Activated T-cell treated with anti-CD3 and anti-CD28 coated beads, Interleukin-2, amount 50 U/mL, for 72 hours (primary cell): ENCODE data around the gene PHKG2. TPM values are rescaled to one million over a fixed set of nuclear protein-coding genes. Genes with fewer than 3 reads are reported as not detected.
"Not testable (repeated sequence)": the region's sequence is repeated elsewhere in the genome, so short reads cannot be mapped to it uniquely, and the experiment has no call there.

Experiments used
- ATAC-seq, 2 donors: fragments of 150-1000 bp; cut with Tn5 transposase; replicated peaks in 1 of 2; 2 replicates each; pipeline ENCODE4 v1.10.0; 2021; ENCODE audit warnings: moderate library complexity in 2 of 2, mild to moderate bottlenecking in 1 of 2
- DNase-seq, 2 donors: peaks; one replicate each; pipeline ENCODE4 v3.0.0; 2021 to 2022; ENCODE audit warnings: mixed read lengths in 1 of 2
- H3K27ac Mint-ChIP-seq: one replicate; pipeline ENCODE4 v1.8.0; 2022; ENCODE audit warnings: mild to moderate bottlenecking, moderate library complexity, mixed read lengths
- H3K27me3 Mint-ChIP-seq: one replicate; pipeline ENCODE4 v1.8.0; 2022; ENCODE audit warnings: low read depth, mixed read lengths
- H3K36me3 Mint-ChIP-seq, 2 donors: one replicate each; pipeline ENCODE4 v1.8.0; 2022; ENCODE audit warnings: mixed read lengths in 2 of 2, mild to moderate bottlenecking in 1 of 2; ENCODE audit not compliant: insufficient read depth in 2 of 2
- H3K4me1 Mint-ChIP-seq: one replicate; pipeline ENCODE4 v1.8.0; 2022; ENCODE audit warnings: low read depth, mixed read lengths
- H3K4me3 Mint-ChIP-seq, 2 donors: one replicate each; pipeline ENCODE4 v1.8.0; 2022; ENCODE audit warnings: mild to moderate bottlenecking in 2 of 2, mixed read lengths in 2 of 2, moderate library complexity in 2 of 2
- H3K9me3 Mint-ChIP-seq, 2 donors: one replicate each; pipeline ENCODE4 v1.8.0; 2022; ENCODE audit warnings: mixed read lengths in 2 of 2
- total RNA-seq, 2 donors: library from RNA; stranded (reverse); gene quantifications; one replicate each; pipeline ENCODE4 v1.2.3, GENCODE V29; 2022

Gene PHKG2
- 10 to 100 TPM; 38.0 to 38.5 TPM for total RNA-seq

DNA sequence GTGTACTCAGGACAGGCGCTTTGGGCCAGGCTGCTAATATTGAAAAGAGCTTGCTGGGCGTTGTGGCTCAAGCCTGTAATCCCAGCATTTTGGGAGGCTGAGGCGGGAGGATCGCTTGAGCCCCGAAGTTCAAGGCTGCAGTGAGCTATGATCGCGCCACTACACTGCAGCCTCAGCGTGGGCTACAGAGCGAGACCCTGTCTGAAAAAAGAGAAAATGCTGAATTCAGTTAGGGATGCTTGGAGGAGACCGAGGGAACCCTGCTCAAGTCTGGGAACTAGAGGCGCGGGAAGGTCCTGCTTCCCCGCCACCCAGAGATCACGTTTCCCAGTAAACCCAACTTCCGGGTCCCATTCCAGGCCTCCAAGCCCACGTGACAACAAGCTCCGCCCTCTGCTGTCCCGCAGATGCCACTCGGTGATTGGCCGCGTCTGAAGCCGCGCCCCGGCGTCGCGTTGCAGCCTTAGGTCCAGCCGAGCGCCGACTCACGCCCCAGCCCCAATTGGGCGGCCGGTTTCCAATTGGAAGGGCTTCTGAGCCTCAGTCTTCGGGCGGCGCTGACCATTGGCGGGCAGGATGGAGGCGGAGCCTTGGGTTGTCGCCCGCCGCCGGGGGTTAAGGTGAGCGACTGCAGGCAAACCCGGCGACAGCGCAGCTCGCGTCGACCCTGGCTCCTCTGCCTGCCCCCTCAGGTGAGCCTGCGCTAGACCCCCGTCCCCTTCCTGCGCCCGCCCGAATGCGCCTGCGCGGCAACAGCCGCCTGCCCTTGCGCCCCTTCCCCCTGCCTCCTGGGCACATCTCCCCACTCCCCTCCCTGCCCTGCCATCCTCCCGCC is at the start of gene PHKG2:
PHKG2 (plus strand) TSS at position 627 of the 835 bp plus-strand sequence. CDS start 396 bp downstream, outside the sequence.
- H3K36me3 Mint-ChIP-seq: peaks cover 9 to 13% of the 10 kb centered on the region in 2 donors
- H3K4me1 Mint-ChIP-seq: peaks cover 16% of the 10 kb centered on the region
- no peaks in the 10 kb centered on the region for H3K27me3 Mint-ChIP-seq
- H3K9me3 Mint-ChIP-seq: no peaks in the 10 kb centered on the region
- peak; percentile 97 to 99 for DNase-seq
- ATAC-seq: peak; percentile 97 to 98
- peak within 1 kb of the TSS; percentile 86 for H3K27ac Mint-ChIP-seq
- H3K4me3 Mint-ChIP-seq: peak within 1 kb of the TSS; percentile 85 to 95

GRCh38 chr16:30698816-30699614 is 49.2 kb upstream of the PHKG2 start, which contains the start of gene SRCAP:
Gene SRCAP (plus strand): TSS chr16:30699171. CDS start chr16:30700825, 1,654 bp downstream.
- peaks cover 6 to 32% of the 10 kb centered on the region in 2 donors for H3K36me3 Mint-ChIP-seq
- ATAC-seq (peak; percentile 47), DNase-seq (peak; percentile 87 to 92)
- no peaks in the 10 kb centered on the region for H3K27me3 Mint-ChIP-seq
- peak within 1 kb of the TSS; percentile 99 for H3K27ac Mint-ChIP-seq
- H3K9me3 Mint-ChIP-seq: no peaks in the 10 kb centered on the region
- H3K4me1 Mint-ChIP-seq: peaks cover 42% of the 10 kb centered on the region
- H3K4me3 Mint-ChIP-seq: peak within 1 kb of the TSS; percentile 97 to 100

- peaks cover 6 to 36% of the 10 kb centered on the region in 2 donors for H3K36me3 Mint-ChIP-seq
- H3K27me3 Mint-ChIP-seq: no peaks in the 10 kb centered on the region
- H3K4me1 Mint-ChIP-seq: peaks cover 42% of the 10 kb centered on the region
- ATAC-seq (no peak), DNase-seq (no peak)
- H3K9me3 Mint-ChIP-seq: no peaks in the 10 kb centered on the region
- H3K4me3 Mint-ChIP-seq: peak overlapping the region; percentile 97 to 100
- H3K27ac Mint-ChIP-seq: peak overlapping the region; percentile 92
Measured at GRCh38 chr16:30699615-30700099, 48.6 kb upstream of the PHKG2 start.

DNA sequence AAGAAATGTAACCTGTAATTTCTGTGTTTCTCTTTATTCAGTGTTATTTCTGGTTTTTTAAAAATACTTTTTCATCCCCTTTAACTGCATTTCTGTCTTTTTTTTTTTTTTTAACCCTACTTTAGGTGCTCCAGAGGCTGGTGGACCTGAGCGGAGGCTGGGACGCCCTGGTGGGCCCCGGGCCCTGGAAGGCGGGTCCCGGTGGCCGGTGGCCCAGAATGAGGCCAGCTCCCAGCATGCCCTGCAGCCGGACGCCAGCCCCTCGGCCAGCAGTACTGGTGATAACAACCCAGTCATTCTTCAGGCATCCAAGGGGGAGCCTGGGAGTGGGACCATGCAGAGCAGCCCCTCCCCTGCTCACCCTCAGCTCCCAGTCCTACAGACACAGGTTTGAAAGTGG is 47.7 kb upstream of the PHKG2 start:
- H3K4me1 Mint-ChIP-seq: peaks cover 37% of the 10 kb centered on the region
- H3K27ac Mint-ChIP-seq: peak overlapping the region; percentile 92
- peaks cover 6 to 36% of the 10 kb centered on the region in 2 donors for H3K36me3 Mint-ChIP-seq
- H3K4me3 Mint-ChIP-seq: peak overlapping the region; percentile 97 to 100
- H3K27me3 Mint-ChIP-seq: no peaks in the 10 kb centered on the region
- H3K9me3 Mint-ChIP-seq: no peaks in the 10 kb centered on the region
- DNase-seq (no peak), ATAC-seq (no peak)

DNA sequence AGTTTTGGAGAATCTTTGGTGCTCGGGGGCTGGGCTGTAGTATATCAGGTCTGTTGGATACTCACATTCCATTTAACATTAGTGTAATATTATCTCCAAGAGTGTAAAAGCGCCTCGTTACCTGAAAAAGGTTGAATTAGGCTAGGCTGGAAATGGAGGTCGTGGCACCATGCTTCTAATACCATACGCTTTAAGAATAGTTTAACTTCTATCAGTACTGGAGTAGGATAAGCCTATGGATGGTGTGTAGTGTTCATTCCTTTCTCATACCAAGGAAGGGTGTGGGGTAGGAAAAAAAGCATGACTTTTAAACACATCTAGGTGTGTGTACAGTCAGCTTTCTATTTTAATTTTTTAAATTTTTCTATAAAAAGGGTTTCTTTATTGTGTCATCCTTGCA is 47.3 kb upstream of the PHKG2 start:
- no peaks in the 10 kb centered on the region for H3K9me3 Mint-ChIP-seq
- ATAC-seq (no peak), DNase-seq (no peak)
- peaks cover 37% of the 10 kb centered on the region for H3K4me1 Mint-ChIP-seq
- H3K4me3 Mint-ChIP-seq: peak overlapping the region; percentile 54 to 97
- H3K27me3 Mint-ChIP-seq: no peaks in the 10 kb centered on the region
- no peak overlapping the region for H3K27ac Mint-ChIP-seq
- H3K36me3 Mint-ChIP-seq: peaks cover 8 to 39% of the 10 kb centered on the region in 2 donors

GRCh38 chr16:30703071-30703470 is 45.2 kb upstream of the PHKG2 start:
- H3K4me3 Mint-ChIP-seq, ATAC-seq: not testable (repeated sequence)
- H3K4me1 Mint-ChIP-seq: peaks cover 25% of the 10 kb centered on the region

GRCh38 chr16:30703971-30704370 is 44.3 kb upstream of the PHKG2 start:
- no peak for DNase-seq
- H3K27me3 Mint-ChIP-seq: no peaks in the 10 kb centered on the region
- H3K4me3 Mint-ChIP-seq: no peak overlapping the region
- ATAC-seq: no peak
- H3K4me1 Mint-ChIP-seq: peaks cover 25% of the 10 kb centered on the region
- no peaks in the 10 kb centered on the region for H3K9me3 Mint-ChIP-seq
- no peak overlapping the region for H3K27ac Mint-ChIP-seq
- H3K36me3 Mint-ChIP-seq: peaks cover 13 to 51% of the 10 kb centered on the region in 2 donors

More at GRCh38 chr16:30703071-30703470, 45.2 kb upstream of the PHKG2 start:
- not testable (repeated sequence) for DNase-seq, H3K27me3 Mint-ChIP-seq, H3K9me3 Mint-ChIP-seq, H3K27ac Mint-ChIP-seq
- peaks cover 13 to 53% of the 10 kb centered on the region in 2 donors for H3K36me3 Mint-ChIP-seq

DNA sequence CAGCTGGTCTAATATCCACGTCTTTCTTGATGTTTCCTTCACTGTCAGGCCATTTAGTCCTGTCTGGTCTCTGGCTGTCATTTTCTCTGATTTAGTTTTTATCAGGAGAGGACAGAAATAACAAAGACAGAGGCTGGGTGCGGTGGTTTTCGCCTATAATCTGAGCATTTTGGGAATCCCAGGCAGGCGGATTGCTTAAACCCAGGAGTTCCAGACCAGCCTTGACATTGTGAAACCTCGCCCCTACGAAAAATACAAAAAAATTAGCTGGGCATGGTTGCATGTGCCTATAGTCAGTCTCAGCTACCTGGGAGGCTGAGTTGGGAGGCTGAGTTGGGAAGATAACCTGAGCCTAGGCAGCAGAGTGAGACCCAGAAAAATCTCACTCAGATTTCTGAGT is 42.2 kb upstream of the PHKG2 start:
- peaks cover 10% of the 10 kb centered on the region for H3K4me1 Mint-ChIP-seq
- ATAC-seq: no peak
- H3K4me3 Mint-ChIP-seq: no peak overlapping the region
- peaks cover 20 to 56% of the 10 kb centered on the region in 2 donors for H3K36me3 Mint-ChIP-seq
- H3K27me3 Mint-ChIP-seq: no peaks in the 10 kb centered on the region
- DNase-seq: no peak
- no peaks in the 10 kb centered on the region for H3K9me3 Mint-ChIP-seq
- no peak overlapping the region for H3K27ac Mint-ChIP-seq

DNA sequence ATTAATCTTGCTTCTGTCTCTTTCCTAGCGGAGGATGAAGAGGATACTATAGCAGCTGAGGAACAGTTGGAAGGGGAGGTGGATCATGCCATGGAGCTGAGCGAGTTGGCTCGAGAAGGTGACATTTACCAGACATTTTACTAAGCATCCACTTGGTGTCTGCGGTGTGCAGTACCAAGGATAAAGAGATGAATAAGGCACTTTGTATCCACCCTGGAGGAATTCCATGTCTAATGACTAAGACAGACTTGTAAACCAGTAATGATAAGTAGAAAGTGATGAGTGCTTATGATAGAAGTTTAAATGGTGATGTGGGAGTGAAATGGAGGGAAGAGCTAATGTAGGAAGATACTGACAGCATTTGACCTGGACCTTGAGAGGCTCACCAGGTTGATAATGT is 37.3 kb upstream of the PHKG2 start:
- H3K36me3 Mint-ChIP-seq: peaks cover 34 to 67% of the 10 kb centered on the region in 2 donors
- no peak overlapping the region for H3K27ac Mint-ChIP-seq
- no peak for ATAC-seq
- H3K27me3 Mint-ChIP-seq: no peaks in the 10 kb centered on the region
- H3K4me1 Mint-ChIP-seq: peaks cover 34% of the 10 kb centered on the region
- peaks cover 0 to 3% of the 10 kb centered on the region in 2 donors for H3K9me3 Mint-ChIP-seq
- no peak for DNase-seq
- H3K4me3 Mint-ChIP-seq: no peak overlapping the region

- no peaks in the 10 kb centered on the region for H3K27me3 Mint-ChIP-seq
- H3K27ac Mint-ChIP-seq: no peak overlapping the region
- H3K4me1 Mint-ChIP-seq: peaks cover 41% of the 10 kb centered on the region
- ATAC-seq (no peak), DNase-seq (no peak)
- H3K36me3 Mint-ChIP-seq: peaks cover 38 to 71% of the 10 kb centered on the region in 2 donors
- peaks cover 0 to 3% of the 10 kb centered on the region in 2 donors for H3K9me3 Mint-ChIP-seq
- no peak overlapping the region for H3K4me3 Mint-ChIP-seq
Measured at GRCh38 chr16:30711712-30712111, 36.5 kb upstream of the PHKG2 start.

- Mint-ChIP-seq H3K4me3 (peak overlapping the region; percentile 58 to 92), H3K36me3 (peaks cover 27 to 59% of the 10 kb centered on the region in 2 donors), H3K9me3 (peaks cover 0 to 3% of the 10 kb centered on the region in 2 donors), H3K4me1 (peaks cover 36% of the 10 kb centered on the region), H3K27ac (peak overlapping the region; percentile 99), H3K27me3 (no peaks in the 10 kb centered on the region)
- peak; percentile 99 for ATAC-seq
- peak; percentile 61 to 68 for DNase-seq
Measured at GRCh38 chr16:30715750-30716445, 32.3 kb upstream of the PHKG2 start.

DNA sequence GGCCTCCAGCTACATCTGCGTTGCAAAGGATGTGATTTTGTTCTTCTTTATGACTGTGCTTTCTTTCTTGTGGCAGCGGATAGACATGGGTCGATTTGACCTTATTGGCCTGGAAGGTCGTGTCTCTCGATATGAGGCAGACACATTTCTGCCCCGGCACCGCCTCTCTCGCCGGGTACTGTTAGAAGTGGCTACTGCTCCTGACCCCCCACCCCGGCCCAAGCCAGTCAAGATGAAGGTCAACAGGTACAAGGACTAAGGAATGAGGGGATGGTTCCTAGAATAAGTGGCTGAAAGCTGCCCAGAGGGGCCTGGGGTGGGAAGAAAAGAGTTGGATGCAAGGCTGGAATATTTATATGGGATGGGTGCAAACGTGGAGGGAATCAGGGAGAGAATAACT is 28.1 kb upstream of the PHKG2 start:
- ATAC-seq: no peak
- H3K4me3 Mint-ChIP-seq: no peak overlapping the region
- H3K4me1 Mint-ChIP-seq: peaks cover 17% of the 10 kb centered on the region
- peaks cover 25 to 64% of the 10 kb centered on the region in 2 donors for H3K36me3 Mint-ChIP-seq
- H3K27ac Mint-ChIP-seq: no peak overlapping the region
- H3K27me3 Mint-ChIP-seq: no peaks in the 10 kb centered on the region
- H3K9me3 Mint-ChIP-seq: peaks cover 0 to 3% of the 10 kb centered on the region in 2 donors
- DNase-seq: no peak
